ENCODE measurements around the gene CPXM2. TPM values are rescaled to one million over a fixed set of nuclear protein-coding genes. Genes with fewer than 3 reads are reported as not detected.

Gene CPXM2
- polyA plus RNA-seq, 1 of the 3 experiments (the other 2 are of a cell fraction), result not detected

DNA sequence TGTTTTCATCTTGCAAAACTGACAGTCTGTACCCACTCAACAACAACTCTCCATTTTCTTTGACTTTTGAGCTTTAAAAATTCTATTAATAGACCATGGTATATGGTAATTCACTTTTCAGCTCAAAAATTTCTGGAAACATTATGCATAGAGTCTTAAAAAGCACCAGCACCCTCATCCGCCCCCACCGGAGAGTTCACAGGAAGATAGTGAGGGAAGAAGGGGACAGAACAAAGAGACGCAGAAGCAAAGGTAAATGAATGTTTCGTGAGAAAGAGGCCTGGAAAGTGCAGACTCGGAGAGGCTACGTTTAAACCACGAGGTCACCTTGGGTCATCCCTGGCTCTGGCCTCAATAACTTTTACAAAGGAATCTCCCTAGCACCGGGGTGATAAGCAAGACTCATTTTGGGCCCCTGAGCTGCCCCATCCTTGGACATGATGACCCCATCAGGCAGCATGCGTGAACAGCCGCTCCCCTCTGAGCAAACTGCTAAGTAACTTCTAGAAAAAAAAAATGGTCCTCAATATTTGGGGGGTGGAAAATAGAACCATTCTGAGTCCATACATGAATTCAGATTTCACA lies 96.3 kb downstream of the CPXM2 start:
- POLR2A ChIA-PET, result no interaction called here
- no peak overlapping the region for H3K4me3 ChIP-seq (ENCODE audit: low read depth in 2 of 2, low read length in 1 of 2)

GRCh38 chr10:123792248-123792978 lies 99.2 kb downstream of the CPXM2 start:
- H3K27me3 ChIP-seq (ENCODE audit: insufficient read depth), result no peaks in the 10 kb centered on the region
- H2AFZ ChIP-seq (ENCODE audit: low read depth), result no peak overlapping the region
- H3K27ac ChIP-seq (ENCODE audit: low read depth in 2 of 2, low read length in 1 of 2), result no peak overlapping the region
- H3F3A ChIP-seq (replicated peaks; ENCODE audit: insufficient read depth), result no peaks in the 10 kb centered on the region
- H3K9me3 ChIP-seq, result no peaks in the 10 kb centered on the region
- WGBS (ENCODE audit: low lambda C conversion rate), result 41% methylated on average over 9 of the region's 11 CpGs
- H3K9ac ChIP-seq, result no peak overlapping the region
- POLR2A ChIA-PET, result no interaction called here
- H3K4me3 ChIP-seq (ENCODE audit: low read depth in 2 of 2, low read length in 1 of 2), result no peak overlapping the region
- no peaks in the 10 kb centered on the region for H3K9me2 ChIP-seq
- H4K20me1 ChIP-seq (ENCODE audit: insufficient read depth), result no peaks in the 10 kb centered on the region
- DNase-seq, result no peak
- no peak overlapping the region for H3K4me2 ChIP-seq
- no peaks in the 10 kb centered on the region for H3K79me2 ChIP-seq (ENCODE audit: insufficient read depth)
- CTCF ChIA-PET, result no interaction called here
- TF ChIP-seq NRF1 (IDR thresholded peaks at IDR 0.05; ENCODE audit: low read depth, low read length), result no peak
- no peak for TF ChIP-seq GATA2 (CRISPR knock-in tag; IDR thresholded peaks at IDR 0.05)
- no peak for TF ChIP-seq RAD21 (IDR thresholded peaks at IDR 0.05; ENCODE audit: low read length)
- TF ChIP-seq GABPA (IDR thresholded peaks at IDR 0.05; ENCODE audit: low read depth), result no peak
- no peak for TF ChIP-seq RFX5 (IDR thresholded peaks at IDR 0.05; ENCODE audit: low read length)
- TF ChIP-seq TCF12 (IDR thresholded peaks at IDR 0.05), result no peak
- no peak for TF ChIP-seq NFIC (IDR thresholded peaks at IDR 0.05; ENCODE audit: borderline replicate concordance)
- TF ChIP-seq SMC3 (IDR thresholded peaks at IDR 0.05; ENCODE audit: low read depth, low read length), result no peak
- H3K4me1 ChIP-seq (ENCODE audit: control insufficient read depth in 1 of 2, insufficient read depth in 2 of 2, low read depth in 1 of 2, low read length in 1 of 2), result no peaks in the 10 kb centered on the region
- H3K36me3 ChIP-seq (replicated peaks in 1 of 2; ENCODE audit: control insufficient read depth in 1 of 2, insufficient read depth in 2 of 2, low read length in 1 of 2), result no peaks in the 10 kb centered on the region

More for the DNA sequence above, 96.3 kb downstream of the CPXM2 start:
- Histone ChIP-seq H3K9ac (no peak overlapping the region), H3K36me3 (replicated peaks in 1 of 2; ENCODE audit: control insufficient read depth in 1 of 2, insufficient read depth in 2 of 2, low read length in 1 of 2) (no peaks in the 10 kb centered on the region), H4K20me1 (ENCODE audit: insufficient read depth) (no peaks in the 10 kb centered on the region), H3K27me3 (ENCODE audit: insufficient read depth) (no peaks in the 10 kb centered on the region), H3K4me1 (ENCODE audit: control insufficient read depth in 1 of 2, insufficient read depth in 2 of 2, low read depth in 1 of 2, low read length in 1 of 2) (no peaks in the 10 kb centered on the region), H3K79me2 (ENCODE audit: insufficient read depth) (no peaks in the 10 kb centered on the region), H3K9me2 (no peaks in the 10 kb centered on the region), H2AFZ (ENCODE audit: low read depth) (no peak overlapping the region), H3K4me2 (no peak overlapping the region), H3K9me3 (no peaks in the 10 kb centered on the region), H3F3A (replicated peaks; ENCODE audit: insufficient read depth) (no peaks in the 10 kb centered on the region), H3K27ac (ENCODE audit: low read depth in 2 of 2, low read length in 1 of 2) (no peak overlapping the region)
- no peak for DNase-seq
- TF ChIP-seq CTCF (IDR thresholded peaks at IDR 0.05), result no peak
- no peak for TF ChIP-seq FOXJ3 (CRISPR knock-in tag; IDR thresholded peaks at IDR 0.05)
- no peak for TF ChIP-seq JUND (IDR thresholded peaks at IDR 0.05)
- TF ChIP-seq TAF1 (IDR thresholded peaks at IDR 0.05; ENCODE audit: borderline replicate concordance, low read depth, low read length), result no peak
- no peak for TF ChIP-seq MEF2A (IDR thresholded peaks at IDR 0.05; ENCODE audit: borderline replicate concordance, low read depth)
- no peak for TF ChIP-seq POLR2AphosphoS5 (IDR thresholded peaks at IDR 0.05; ENCODE audit: low read depth, low read length)
- TF ChIP-seq GATA2 (CRISPR knock-in tag; IDR thresholded peaks at IDR 0.05), result no peak
- no peak for TF ChIP-seq FOSL2 (IDR thresholded peaks at IDR 0.05; ENCODE audit: borderline replicate concordance, low read depth)
- no peak for TF ChIP-seq YY1 (IDR thresholded peaks at IDR 0.05; ENCODE audit: low read depth)
- TF ChIP-seq NRF1 (IDR thresholded peaks at IDR 0.05; ENCODE audit: low read depth, low read length), result no peak
- no peak for TF ChIP-seq MXI1 (IDR thresholded peaks at IDR 0.05; ENCODE audit: low read depth, low read length)
- TF ChIP-seq IRF3 (IDR thresholded peaks at IDR 0.05; ENCODE audit: low read depth, low read length), result no peak
- TF ChIP-seq RFX5 (IDR thresholded peaks at IDR 0.05; ENCODE audit: low read length), result no peak
- TF ChIP-seq NFIC (IDR thresholded peaks at IDR 0.05; ENCODE audit: borderline replicate concordance), result no peak
- no peak for TF ChIP-seq EP300 (IDR thresholded peaks at IDR 0.05; ENCODE audit: borderline replicate concordance in 1 of 2, low read depth in 1 of 2, low read length in 1 of 2)
- CTCF ChIA-PET, result no interaction called here
- WGBS (ENCODE audit: low lambda C conversion rate), result 50% methylated on average over 10 of the region's 10 CpGs

Data from SK-N-SH (cell line).